ENCODE results near the gene FGFRL1. TPM values are rescaled to one million over a fixed set of nuclear protein-coding genes. Genes with fewer than 3 reads are reported as not detected.
A peak's percentile ranks its signal among the peaks of the same experiment; 100 is the strongest.
"Not testable (repeated sequence)": the region's sequence is repeated elsewhere in the genome, so short reads cannot be mapped to it uniquely, and the experiment has no call there.

FGFRL1 gene
- total RNA-seq, 2 donors from 2014 or later: 15.2 to 16.6 TPM

DNA sequence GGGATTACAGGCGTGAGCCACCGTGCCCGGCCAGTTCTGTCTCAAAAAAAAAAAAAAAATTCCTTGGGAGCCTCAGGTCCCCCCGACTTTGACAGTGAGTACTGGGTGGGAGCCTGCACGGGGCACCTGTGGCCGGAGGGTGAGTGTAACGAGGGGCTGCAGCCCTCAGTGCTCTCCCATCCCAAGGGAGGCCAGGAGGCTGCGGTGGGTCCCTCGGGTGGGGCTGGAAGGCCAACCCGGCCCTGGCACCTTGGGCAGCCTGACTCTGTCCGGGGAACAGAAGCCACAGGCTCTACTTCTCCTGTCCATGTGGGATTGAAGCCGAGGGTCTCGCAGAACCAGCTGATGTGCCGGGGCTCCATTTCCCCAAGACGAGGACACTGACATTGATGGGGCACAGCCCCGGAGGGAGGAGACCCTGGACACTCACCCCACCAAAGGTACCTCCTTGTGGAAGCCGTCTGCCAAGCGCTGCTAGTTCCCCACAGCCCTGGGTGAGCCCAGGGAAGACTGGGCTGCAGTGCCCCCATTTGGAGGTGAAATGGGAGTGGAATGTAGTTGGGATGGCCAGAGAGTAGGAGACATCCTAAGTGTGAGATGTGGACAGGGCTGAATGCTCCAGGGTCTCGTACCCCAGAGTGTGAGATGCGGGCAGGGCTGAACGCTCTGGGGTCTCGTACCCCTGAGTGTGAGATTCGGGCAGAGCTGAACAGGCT, 16.0 kb upstream of the FGFRL1 start:
- no peak for DNase-seq (ENCODE audit: low spot score)
- H3K27ac Mint-ChIP-seq: no peak overlapping the region
- no peak for ATAC-seq
- peaks cover 11 to 15% of the 10 kb centered on the region in 2 donors for H3K27me3 Mint-ChIP-seq
- no peaks in the 10 kb centered on the region for H3K36me3 Mint-ChIP-seq
- H3K4me1 Mint-ChIP-seq (ENCODE audit: low read depth in 2 of 2): peaks cover 0 to 6% of the 10 kb centered on the region in 2 donors
- no peaks in the 10 kb centered on the region for H3K9me3 Mint-ChIP-seq
- no peak overlapping the region for H3K4me3 Mint-ChIP-seq

DNA sequence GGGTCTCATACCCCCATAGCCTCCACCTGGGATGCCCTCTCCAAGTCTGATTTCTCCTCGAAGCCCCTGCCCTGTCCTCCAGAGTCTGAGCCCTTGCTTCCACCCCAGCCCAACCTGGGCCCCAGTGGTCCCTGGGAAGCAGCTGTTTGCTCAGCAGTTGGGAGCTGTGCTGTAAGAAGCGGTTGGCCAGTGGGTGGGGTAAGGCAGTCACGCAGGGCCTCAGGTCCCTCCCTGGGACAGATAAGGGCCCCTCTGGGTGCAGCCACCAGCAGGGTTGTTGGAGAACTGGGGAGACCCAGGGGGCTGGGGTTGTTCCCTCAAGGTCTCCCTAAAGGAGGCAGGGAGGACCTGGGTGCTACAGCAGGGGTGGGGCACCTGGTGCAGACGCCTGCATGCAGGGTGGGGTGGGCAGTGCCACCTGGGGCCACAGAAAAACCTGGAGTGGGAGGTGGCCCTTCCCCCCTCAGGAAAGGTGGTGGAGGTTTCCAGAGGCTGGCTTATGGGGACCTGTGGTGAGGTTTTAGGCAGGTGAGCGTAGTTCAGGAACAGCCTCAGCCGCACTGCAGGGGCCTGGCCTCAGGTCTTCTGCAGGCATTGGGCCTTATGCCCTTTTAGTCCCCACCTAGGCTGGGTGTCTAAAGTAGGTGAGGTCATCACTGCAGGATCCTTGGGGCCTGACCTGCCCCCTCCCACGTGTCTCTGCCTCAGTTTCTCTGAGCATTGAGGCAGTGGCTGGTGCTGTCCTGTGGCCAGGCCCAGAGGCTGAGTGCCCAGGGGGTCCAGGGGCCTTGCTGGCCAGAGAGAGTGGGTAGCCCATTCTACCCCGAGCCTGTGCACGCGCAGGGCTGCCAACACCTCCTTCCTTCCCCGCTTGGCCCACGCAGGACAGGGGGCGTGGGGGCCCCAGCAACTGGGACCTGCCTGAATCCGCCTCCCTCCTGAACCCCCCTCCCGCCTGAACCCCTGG, 15.1 kb upstream of the FGFRL1 start:
- H3K9me3 Mint-ChIP-seq: no peaks in the 10 kb centered on the region
- no peak overlapping the region for H3K27ac Mint-ChIP-seq
- no peak for ATAC-seq

DNA sequence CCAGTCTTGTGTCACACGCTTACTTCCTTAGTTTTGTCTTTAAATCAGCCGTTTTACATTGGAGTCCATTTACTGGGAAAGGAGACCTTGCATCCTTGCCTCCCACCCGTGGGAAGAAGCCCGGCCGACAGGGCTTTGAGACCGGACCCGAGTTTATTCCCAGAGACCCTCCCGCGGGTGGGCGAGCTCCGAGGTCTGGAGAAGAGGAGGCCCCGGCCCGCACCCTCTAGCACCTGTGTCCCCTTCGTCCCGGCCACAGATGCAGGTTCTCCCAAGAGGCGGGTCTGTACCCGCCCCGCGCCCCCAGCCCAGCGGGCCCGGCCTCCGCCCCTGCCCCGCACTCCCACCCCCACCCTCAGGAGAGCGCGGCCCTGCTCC, 14.4 kb upstream of the FGFRL1 start:
- no peaks in the 10 kb centered on the region for H3K9me3 Mint-ChIP-seq
- H3K4me3 Mint-ChIP-seq: no peak overlapping the region
- DNase-seq (ENCODE audit: low spot score) (no peak), ATAC-seq (no peak)
- H3K36me3 Mint-ChIP-seq: no peaks in the 10 kb centered on the region
- H3K27me3 Mint-ChIP-seq: peaks cover 11 to 15% of the 10 kb centered on the region in 2 donors
- peaks cover 0 to 6% of the 10 kb centered on the region in 2 donors for H3K4me1 Mint-ChIP-seq (ENCODE audit: low read depth in 2 of 2)
- H3K27ac Mint-ChIP-seq: no peak overlapping the region

More for the DNA sequence above, 15.1 kb upstream of the FGFRL1 start:
- no peak for DNase-seq (ENCODE audit: low spot score)
- H3K4me1 Mint-ChIP-seq (ENCODE audit: low read depth in 2 of 2): peaks cover 0 to 6% of the 10 kb centered on the region in 2 donors
- peaks cover 11 to 15% of the 10 kb centered on the region in 2 donors for H3K27me3 Mint-ChIP-seq
- H3K4me3 Mint-ChIP-seq: no peak overlapping the region
- no peaks in the 10 kb centered on the region for H3K36me3 Mint-ChIP-seq

DNA sequence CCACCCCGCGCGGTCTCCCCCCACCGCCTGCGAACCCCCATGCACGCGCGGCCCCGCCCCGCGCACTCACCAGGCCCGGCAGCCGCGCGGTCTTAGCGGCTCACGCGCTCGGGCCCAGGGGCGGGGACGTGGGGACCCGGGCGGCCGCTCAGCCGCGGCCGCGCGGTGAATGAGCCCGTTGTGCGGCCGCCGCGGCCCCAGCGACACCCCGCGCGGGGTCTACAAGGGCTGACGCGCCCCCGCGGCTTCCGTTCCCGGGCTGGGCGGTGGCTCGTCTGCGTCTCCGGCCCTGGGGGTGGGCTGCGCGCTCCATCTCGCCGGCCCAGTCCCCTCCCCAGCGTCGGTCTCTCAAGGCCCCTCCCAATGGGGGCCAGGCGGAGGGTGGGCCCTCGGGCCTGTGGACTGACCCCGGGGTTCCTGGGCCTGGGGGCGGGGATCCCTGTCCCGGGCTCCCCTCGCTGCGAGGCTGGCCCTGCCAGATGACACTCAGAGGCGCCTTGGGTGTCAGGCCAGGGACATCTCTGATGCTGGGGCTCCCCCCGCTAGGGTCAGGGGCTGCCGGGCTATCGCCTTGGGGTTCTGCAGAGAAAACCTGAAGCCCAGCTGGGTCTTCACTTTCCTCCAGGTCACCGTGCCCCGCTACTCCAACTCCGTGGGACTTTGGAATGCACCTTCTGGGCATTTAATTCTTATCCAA, 13.9 kb upstream of the FGFRL1 start:
- H3K27me3 Mint-ChIP-seq: peaks cover 13 to 15% of the 10 kb centered on the region in 2 donors
- peaks cover 0 to 6% of the 10 kb centered on the region in 2 donors for H3K4me1 Mint-ChIP-seq (ENCODE audit: low read depth in 2 of 2)
- H3K4me3 Mint-ChIP-seq: no peak overlapping the region
- DNase-seq (ENCODE audit: low spot score) (no peak), ATAC-seq (peak; percentile 6 to 9)
- no peaks in the 10 kb centered on the region for H3K36me3 Mint-ChIP-seq
- H3K9me3 Mint-ChIP-seq: no peaks in the 10 kb centered on the region
- no peak overlapping the region for H3K27ac Mint-ChIP-seq

DNA sequence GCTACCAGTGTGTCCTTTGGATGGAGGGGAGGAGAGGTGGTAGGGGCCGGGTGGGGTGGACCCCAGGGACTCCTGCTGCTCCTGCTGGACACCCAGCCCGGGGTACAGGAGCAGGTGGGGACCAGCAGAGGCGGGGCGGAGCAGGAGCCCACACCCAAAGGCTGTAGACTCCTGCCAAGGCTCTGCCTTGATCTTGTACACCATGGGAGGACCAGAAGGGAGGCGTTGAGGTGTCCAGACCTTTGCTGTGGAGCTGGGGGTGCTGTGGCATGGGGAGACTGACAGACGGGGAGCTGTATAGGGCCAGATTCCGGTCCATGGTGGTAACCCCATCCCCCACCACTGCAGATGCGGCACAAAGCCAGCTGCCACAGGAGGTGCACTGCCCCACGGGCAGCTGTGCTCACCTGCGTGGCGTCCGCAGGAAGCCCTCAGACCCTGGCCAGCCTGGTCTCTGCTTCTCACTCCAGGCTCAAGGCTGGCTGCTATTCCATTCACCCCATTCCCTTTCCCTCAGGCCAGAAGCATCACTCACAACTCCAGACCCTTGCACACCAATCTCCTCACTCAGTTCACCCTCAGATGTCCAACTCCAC, 13.2 kb upstream of the FGFRL1 start:
- H3K4me3 Mint-ChIP-seq: no peak overlapping the region
- ATAC-seq (no peak), DNase-seq (ENCODE audit: low spot score) (no peak)
- H3K36me3 Mint-ChIP-seq: no peaks in the 10 kb centered on the region
- H3K27ac Mint-ChIP-seq: no peak overlapping the region
- H3K4me1 Mint-ChIP-seq (ENCODE audit: low read depth in 2 of 2): peaks cover 0 to 6% of the 10 kb centered on the region in 2 donors
- peaks cover 13 to 15% of the 10 kb centered on the region in 2 donors for H3K27me3 Mint-ChIP-seq
- no peaks in the 10 kb centered on the region for H3K9me3 Mint-ChIP-seq

DNA sequence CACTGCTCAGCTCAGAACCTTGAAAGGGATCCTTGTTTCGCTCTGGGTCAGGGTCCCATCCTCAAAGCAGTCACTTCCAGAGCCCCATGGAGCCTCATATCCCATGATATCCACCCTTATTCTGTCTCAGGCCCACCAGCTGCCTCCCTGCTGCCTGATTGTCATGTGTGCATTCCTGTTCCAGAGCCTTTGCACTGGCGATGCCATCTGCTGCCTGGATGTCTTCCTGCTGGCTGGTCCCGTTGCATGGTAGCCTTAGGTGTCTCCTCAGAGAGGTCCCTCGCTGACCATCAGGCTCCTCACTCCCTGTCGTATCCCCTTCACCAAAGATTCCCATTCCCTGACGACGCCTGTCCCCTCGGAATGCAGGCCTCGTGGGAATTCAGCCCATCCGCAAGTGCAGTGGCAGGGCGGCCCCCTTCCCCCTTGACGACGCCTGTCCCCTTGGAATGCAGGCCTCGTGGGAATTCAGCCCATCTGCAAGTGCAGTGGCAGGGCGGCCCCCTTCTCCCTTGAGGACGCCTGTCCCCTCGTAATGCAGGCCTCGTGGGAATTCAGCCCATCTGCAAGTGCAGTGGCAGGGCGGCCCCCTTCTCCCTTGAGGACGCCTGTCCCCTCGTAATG, 12.1 kb upstream of the FGFRL1 start:
- H3K4me3 Mint-ChIP-seq: not testable (repeated sequence)

DNA sequence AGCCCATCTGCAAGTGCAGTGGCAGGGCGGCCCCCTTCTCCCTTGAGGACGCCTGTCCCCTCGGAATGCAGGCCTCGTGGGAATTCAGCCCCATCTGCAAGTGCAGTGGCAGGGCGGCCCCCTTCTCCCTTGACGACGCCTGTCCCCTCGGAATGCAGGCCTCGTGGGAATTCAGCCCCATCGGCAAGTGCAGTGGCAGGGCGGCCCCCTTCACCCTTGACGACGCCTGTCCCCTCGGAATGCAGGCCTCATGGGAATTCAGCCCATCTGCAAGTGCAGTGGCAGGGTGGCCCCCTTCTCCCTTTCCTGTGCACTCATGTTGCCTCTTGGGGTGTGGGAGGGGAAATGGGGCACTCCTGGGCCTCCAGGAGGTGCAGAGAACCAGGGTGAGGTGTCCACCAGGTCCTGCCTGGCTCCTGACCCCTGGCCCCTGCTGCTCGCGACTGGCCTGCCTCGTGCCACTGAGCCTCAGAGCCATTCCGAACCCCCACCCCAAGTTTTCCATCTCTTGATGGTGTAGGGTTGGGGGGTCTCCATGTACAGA, 11.5 kb upstream of the FGFRL1 start:
- Mint-ChIP-seq H3K27ac (no peak overlapping the region), H3K36me3 (no peaks in the 10 kb centered on the region), H3K4me1 (ENCODE audit: low read depth in 2 of 2) (peaks cover 0 to 6% of the 10 kb centered on the region in 2 donors), H3K9me3 (no peaks in the 10 kb centered on the region), H3K4me3 (no peak overlapping the region), H3K27me3 (peaks cover 15 to 16% of the 10 kb centered on the region in 2 donors)
- no peak for DNase-seq (ENCODE audit: low spot score)
- no peak for ATAC-seq

More for the DNA sequence above, 12.1 kb upstream of the FGFRL1 start:
- H3K36me3 Mint-ChIP-seq; DNase-seq (ENCODE audit: low spot score); ATAC-seq; H3K4me1 Mint-ChIP-seq (ENCODE audit: low read depth in 2 of 2); H3K9me3 Mint-ChIP-seq; H3K27ac Mint-ChIP-seq: not testable (repeated sequence)
- H3K27me3 Mint-ChIP-seq: peaks cover 15 to 16% of the 10 kb centered on the region in 2 donors

DNA sequence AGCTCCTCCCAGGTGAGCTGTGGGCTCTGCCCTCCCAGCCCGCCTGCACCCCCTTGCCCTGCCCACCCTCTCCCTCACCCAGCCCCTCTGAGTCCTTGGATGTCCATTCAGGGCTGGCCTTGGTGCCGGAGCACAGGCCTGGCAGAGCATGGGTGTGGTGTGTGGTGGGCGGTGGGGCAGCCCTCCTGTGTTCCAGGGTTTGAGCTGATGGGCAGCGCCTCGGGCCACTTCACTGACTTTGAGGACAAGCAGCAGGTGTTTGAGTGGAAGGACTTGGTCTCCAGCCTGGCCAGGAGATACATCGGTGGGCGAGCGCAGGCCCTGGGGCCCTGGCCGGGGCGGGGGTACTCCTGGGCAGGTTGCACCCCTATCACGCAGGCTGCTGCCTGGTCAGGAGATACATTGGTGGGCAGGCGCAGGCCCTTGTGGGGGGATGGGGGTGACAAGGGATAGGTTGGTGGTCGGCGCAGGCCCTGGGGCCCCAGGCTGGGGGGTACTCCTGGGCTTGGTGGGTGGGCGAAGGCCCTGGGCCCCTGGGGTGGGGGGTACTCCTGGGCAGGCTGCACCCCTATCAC, 10.7 kb upstream of the FGFRL1 start:
- Mint-ChIP-seq H3K27me3 (peaks cover 15 to 16% of the 10 kb centered on the region in 2 donors), H3K4me3 (no peak overlapping the region), H3K9me3 (no peaks in the 10 kb centered on the region), H3K27ac (no peak overlapping the region), H3K4me1 (ENCODE audit: low read depth in 2 of 2) (peaks cover 0 to 6% of the 10 kb centered on the region in 2 donors), H3K36me3 (no peaks in the 10 kb centered on the region)
- ATAC-seq (no peak), DNase-seq (ENCODE audit: low spot score) (no peak)

GRCh38 chr4:1001561-1002130, 9.8 kb upstream of the FGFRL1 start:
- Mint-ChIP-seq H3K36me3 (no peaks in the 10 kb centered on the region), H3K4me1 (ENCODE audit: low read depth in 2 of 2) (peaks cover 0 to 6% of the 10 kb centered on the region in 2 donors), H3K27me3 (peaks cover 17 to 18% of the 10 kb centered on the region in 2 donors)

GRCh38 chr4:1002131-1002630, 9.2 kb upstream of the FGFRL1 start:
- H3K27ac Mint-ChIP-seq: no peak overlapping the region
- DNase-seq (ENCODE audit: low spot score) (no peak), ATAC-seq (peak; percentile 5 to 41)
- H3K4me3 Mint-ChIP-seq: no peak overlapping the region
- peaks cover 19 to 22% of the 10 kb centered on the region in 2 donors for H3K27me3 Mint-ChIP-seq
- peaks cover 5% of the 10 kb centered on the region for H3K36me3 Mint-ChIP-seq
- H3K9me3 Mint-ChIP-seq: no peaks in the 10 kb centered on the region
- peaks cover 0 to 6% of the 10 kb centered on the region in 2 donors for H3K4me1 Mint-ChIP-seq (ENCODE audit: low read depth in 2 of 2)

More at GRCh38 chr4:1001561-1002130, 9.8 kb upstream of the FGFRL1 start:
- Mint-ChIP-seq H3K9me3 (no peaks in the 10 kb centered on the region), H3K4me3 (no peak overlapping the region), H3K27ac (no peak overlapping the region)
- no peak for ATAC-seq
- DNase-seq (ENCODE audit: low spot score): no peak

GRCh38 chr4:1002631-1003251, 8.7 kb upstream of the FGFRL1 start:
- Mint-ChIP-seq H3K4me3 (no peak overlapping the region), H3K27ac (no peak overlapping the region), H3K27me3 (peaks cover 23 to 28% of the 10 kb centered on the region in 2 donors), H3K4me1 (ENCODE audit: low read depth in 2 of 2) (peaks cover 0 to 6% of the 10 kb centered on the region in 2 donors), H3K9me3 (no peaks in the 10 kb centered on the region), H3K36me3 (peaks cover 5% of the 10 kb centered on the region)
- DNase-seq (ENCODE audit: low spot score) (no peak), ATAC-seq (peak in 1 of 2 donors; percentile 13)
